ENCODE results near the gene CFAP65. TPM values are rescaled to one million over a fixed set of nuclear protein-coding genes. Genes with fewer than 3 reads are reported as not detected.

Gene CFAP65
- total and polyA plus RNA-seq, 2 of the 4 experiments (the other 2 are of a cell fraction): not detected

- no peak for TF ChIP-seq FOS (IDR thresholded peaks at IDR 0.05; ENCODE audit: low read depth, low read length)
- Histone ChIP-seq H3K9me3 (ENCODE audit: control insufficient read depth, insufficient read depth, low read length) (no peaks in the 10 kb centered on the region; the same call in 1 of the 2 replicates), H3K4me3 (ENCODE audit: insufficient read depth, low read depth, low read length) (no peak overlapping the region), H3K18ac (ENCODE audit: low read depth, low read length) (no peak overlapping the region), H3K27ac (ENCODE audit: insufficient read depth, low read length) (no peak overlapping the region), H2BK15ac (ENCODE audit: low read depth, low read length) (no peak overlapping the region), H2BK120ac (ENCODE audit: low read depth, low read length) (no peak overlapping the region), H3K79me1 (ENCODE audit: low read depth in 1 of 2, low read length in 2 of 2) (no peaks in the 10 kb centered on the region), H2AK5ac (ENCODE audit: low read depth, low read length) (no peak overlapping the region), H3K27me3 (ENCODE audit: control insufficient read depth, insufficient read depth, low read length) (peaks cover 79% of the 10 kb centered on the region), H4K91ac (ENCODE audit: insufficient read depth, low read depth, low read length) (no peak overlapping the region), H3K4me2 (ENCODE audit: low read depth, low read length) (no peak overlapping the region), H3K4ac (ENCODE audit: low read depth, low read length) (no peak overlapping the region), H4K20me1 (ENCODE audit: insufficient read depth, low read length) (no peaks in the 10 kb centered on the region; the same call in 1 of the 2 replicates), H2AK9ac (replicated peaks; ENCODE audit: low read depth, low read length, poor library complexity) (no peak overlapping the region), H3K9me1 (ENCODE audit: insufficient read depth, low read length) (no peaks in the 10 kb centered on the region), H4K8ac (ENCODE audit: low read depth in 2 of 2, low read length in 2 of 2) (no peak overlapping the region), H2BK20ac (ENCODE audit: low read depth, low read length) (no peak overlapping the region), H3K14ac (replicated peaks; ENCODE audit: low read depth, low read length) (no peak overlapping the region), H3K23ac (ENCODE audit: low read depth, low read length) (no peak overlapping the region), H3K4me1 (ENCODE audit: control insufficient read depth, insufficient read depth, low read length) (no peaks in the 10 kb centered on the region), H4K5ac (ENCODE audit: low read depth, low read length) (no peak overlapping the region), H3K56ac (ENCODE audit: extremely low read depth, insufficient read depth, low read length) (no peak overlapping the region), H3K36me3 (ENCODE audit: control insufficient read depth, insufficient read depth, low read length) (no peaks in the 10 kb centered on the region), H2AFZ (replicated peaks; ENCODE audit: low read length, poor library complexity) (no peak overlapping the region), H2BK5ac (ENCODE audit: low read depth, low read length, poor library complexity, severe bottlenecking) (no peak overlapping the region), H3K9ac (ENCODE audit: low read depth, low read length) (no peak overlapping the region)
- intact Hi-C loops (cut with micrococcal nuclease): no loop called here
- DNase-seq (no peak), ATAC-seq (ENCODE audit: low read depth) (no peak)
- dilution Hi-C loops (cut with HindIII; ENCODE audit: low sequenced_read_pairs, unreplicated experiment): no loop called here
- CTCF ChIA-PET: interaction anchor here (0.6 kb wide), 1 partner anchor 164 kb away, joined by 3 read pairs; no protein-coding TSS in a partner anchor
- in situ Hi-C loops (cut with MboI; ENCODE audit: low sequenced_read_pairs): no loop called here
- POLR2A ChIA-PET (ENCODE audit: unreplicated experiment): no interaction called here
- BruUV-seq (replicated peaks): no TSS peak
- 3% methylated on average over 18 of the region's 70 CpGs; no CpG with 5 or more reads in 1 of the 2 experiments for WGBS, 2 experiments (ENCODE audit: extremely low coverage in 2 of 2, insufficient read length in 1 of 2)
These were observed 39.5 kb downstream of the CFAP65 start for GRCh38 chr2:219001577-219002394.

Data from IMR-90 (cell line).